HepG2 (cell line): ENCODE data around the gene GCDH. TPM values are rescaled to one million over a fixed set of nuclear protein-coding genes. Genes with fewer than 3 reads are reported as not detected.

Source experiments
- ATAC-seq: fragments of 200-7000 bp; cut with Tn5 transposase; 3 replicates; pipeline ENCODE4 v1.9.1; 2020; ENCODE audit warnings: mild to moderate bottlenecking, moderate library complexity
- BruUV-seq: library from RNA; stranded (reverse); fragments of 400-500 nt; replicated peaks from 2 replicates; lab custom pipeline; 2021; lab: Mats Ljungman, UMichigan
- CTCF ChIA-PET: fragments of 300-600 bp; formaldehyde crosslinking; extraction: SDS; loops from one replicate; lab custom pipeline; 2021; ENCODE audit warnings: low total read pairs, inconsistent platforms, low intra/inter-chr PET ratio; lab: Yijun Ruan, JAX
- POLR2A ChIA-PET: fragments of 350-600 bp; sonication (Branson Sonifier 250); formaldehyde crosslinking; loops from one replicate; lab custom pipeline; 2020; ENCODE audit warnings: antibody characterized with exemption, inconsistent platforms; lab: Yijun Ruan, JAX
- DNase-seq: peaks from one replicate; pipeline ENCODE4 v3.0.0-alpha.2; 2015; ENCODE audit warnings: low spot score
- FAIRE-seq: peaks from 3 replicates; lab custom pipeline; 2011; peaks lifted over from hg19 to GRCh38; lab: Jason Lieb, UNC
- H2AFZ ChIP-seq: one replicate; pipeline ENCODE4 v1.6.1; 2011; ENCODE audit warnings: low read length, inconsistent platforms
- H3K27ac ChIP-seq: fragments of 300-600 bp; 3 replicates; pipeline ENCODE4 v1.8.0; 2011; ENCODE audit warnings: mixed run types, mild to moderate bottlenecking, mixed read lengths, low read length, inconsistent platforms; ENCODE audit not compliant: insufficient read depth; ENCODE audit errors: extremely low read length
- H3K27me3 ChIP-seq, 2 experiments: fragments of 200-600 bp in 1 of 2; 2 replicates in 1 of 2; 3 replicates in 1 of 2; pipeline versions ENCODE4 v1.6.0 to v1.8.0; 2011; ENCODE audit warnings: low read length in 2 of 2, mild to moderate bottlenecking in 2 of 2, moderate library complexity in 2 of 2, inconsistent platforms in 1 of 2; ENCODE audit not compliant: insufficient read depth in 2 of 2, control insufficient read depth in 1 of 2
- H3K36me3 ChIP-seq, 2 experiments: fragments of 200-600 bp in 1 of 2; replicated peaks in 1 of 2; 2 replicates in 1 of 2; 3 replicates in 1 of 2; pipeline versions ENCODE4 v1.5.1 to v1.8.0; 2011; ENCODE audit warnings: low read length in 2 of 2, inconsistent platforms in 1 of 2; ENCODE audit not compliant: insufficient read depth in 2 of 2, control insufficient read depth in 1 of 2
- H3K4me1 ChIP-seq: 2 replicates; pipeline ENCODE4 v1.5.1; 2012; ENCODE audit warnings: low read length, inconsistent platforms; ENCODE audit not compliant: insufficient read depth
- H3K4me2 ChIP-seq: 2 replicates; pipeline ENCODE4 v1.6.0; 2011; ENCODE audit warnings: low read depth, low read length, inconsistent platforms
- H3K4me3 ChIP-seq, 3 experiments: fragments of 200-600 bp in 1 of 3; sonication (generic), shearing (Covaris generic) in 1 of 3; replicated peaks in 1 of 3; 2 replicates each; pipeline ENCODE4 v1.5.1; 2011 to 2016; ENCODE audit warnings: low read length in 3 of 3, inconsistent platforms in 2 of 3, low read depth in 2 of 3, mild to moderate bottlenecking in 2 of 3, control low read depth in 1 of 3, mixed read lengths in 1 of 3; ENCODE audit not compliant: insufficient read depth in 1 of 3
- H3K79me2 ChIP-seq: one replicate; pipeline ENCODE4 v1.6.1; 2011; ENCODE audit warnings: low read length, inconsistent platforms; ENCODE audit not compliant: insufficient read depth
- H3K9ac ChIP-seq: 2 replicates; pipeline ENCODE4 v1.6.0; 2011; ENCODE audit warnings: mild to moderate bottlenecking, low read depth, low read length, inconsistent platforms; ENCODE audit not compliant: insufficient read depth
- H3K9me3 ChIP-seq: 2 replicates; pipeline ENCODE4 v1.5.1; 2012; ENCODE audit warnings: mild to moderate bottlenecking, low read length
- H4K20me1 ChIP-seq: 2 replicates; pipeline ENCODE4 v1.6.0; 2011; ENCODE audit warnings: inconsistent platforms, mild to moderate bottlenecking, low read length, moderate library complexity; ENCODE audit not compliant: insufficient read depth
- AGO2 ChIP-seq: fragments of 200-400 bp; formaldehyde crosslinking; optimal IDR thresholded peaks from 2 replicates; pipeline ENCODE3; 2017; ENCODE audit warnings: mild to moderate bottlenecking, low read depth, low read length, moderate library complexity
- AKAP8 ChIP-seq: sonication (generic); formaldehyde crosslinking; IDR thresholded peaks from 2 replicates; pipeline ENCODE4 v1.5.1; 2020; ENCODE audit warnings: mild to moderate bottlenecking, missing genetic modification reagents
- CTCF ChIP-seq: sonication (generic); formaldehyde crosslinking; IDR thresholded peaks from 2 replicates; pipeline ENCODE4 v1.5.0; 2020; ENCODE audit warnings: mild to moderate bottlenecking, missing genetic modification reagents, moderate library complexity
- RBFOX2 ChIP-seq: fragments of 200-400 bp; formaldehyde crosslinking; IDR thresholded peaks from 2 replicates; pipeline ENCODE4 v1.6.1; 2017; ENCODE audit warnings: low read depth, mild to moderate bottlenecking, low read length
- ZNF331 ChIP-seq: sonication (generic); formaldehyde crosslinking; IDR thresholded peaks from 2 replicates; pipeline ENCODE4 v1.4.0; 2020; ENCODE audit warnings: missing genetic modification reagents
- ZNF550 ChIP-seq: sonication (generic); formaldehyde crosslinking; IDR thresholded peaks from 2 replicates; pipeline ENCODE4 v1.4.0; 2020; ENCODE audit warnings: mild to moderate bottlenecking, missing genetic modification reagents, borderline replicate concordance
- WGBS: methylation state at CpG from one replicate; pipeline ENCODE4 v1.1.6; 2017; ENCODE audit warnings: low lambda C conversion rate; 5-methylcytosine and 5-hydroxymethylcytosine counted together
- in situ Hi-C: cut with HindIII; loops from 2 replicates; pipeline ENCODE4 v1.10.0; 2017; ENCODE audit warnings: low pct_unique_long_range_greater_than_20kb; ENCODE audit not compliant: extremely low pct_ligation_motif_present
- intact Hi-C: fragments of 100-400 bp; cut with micrococcal nuclease; formaldehyde crosslinking; loops from one replicate; pipeline ENCODE4 v1.10.0; 2022; ENCODE audit not compliant: unreplicated experiment
- polyA plus RNA-seq, 8 experiments: library from polyadenylated mRNA; depleted of rRNA in 3 of 8; stranded (reverse) in 7 of 8; unstranded in 1 of 8; fragments of >200 nt; fragmentation: Illumina TruSeq in 4 of 8; extraction: Trizol in 4 of 8; gene quantifications; 2 replicates each; pipeline versions ENCODE4 v1.2.1 to v1.2.3, GENCODE V29; 2011 to 2016; ENCODE audit warnings: low read depth in 4 of 8, missing spikeins in 1 of 8, mixed read lengths in 1 of 8; ENCODE audit not compliant: insufficient read depth in 1 of 8
- total RNA-seq, 5 experiments: library from RNA; depleted of rRNA; stranded (reverse); fragments of >200 nt; fragmentation: Illumina TruSeq; extraction: Trizol; gene quantifications; 2 replicates each; pipeline ENCODE4 v1.2.3, GENCODE V29; 2016; ENCODE audit warnings: low read depth in 1 of 5

Gene GCDH
- total and polyA plus RNA-seq, 2 of the 13 experiments (the other 11 are each of a cell fraction or from before 2014, with no cell fraction given): 15.1 to 38.0 TPM

- no peaks in the 10 kb centered on the region for H3K9me3 ChIP-seq
- CTCF ChIA-PET: no interaction called here
- H3K27me3 ChIP-seq: no peaks in the 10 kb centered on the region; a peak in 1 of 5 replicates
- no peak overlapping the region for H2AFZ ChIP-seq
- H3K79me2 ChIP-seq: no peaks in the 10 kb centered on the region
- no peak overlapping the region for H3K4me2 ChIP-seq
- no peaks in the 10 kb centered on the region for H3K4me1 ChIP-seq
- no peaks in the 10 kb centered on the region for H4K20me1 ChIP-seq
- ATAC-seq: no peak; the same call in 2 of the 3 replicates
- H3K9ac ChIP-seq: no peak overlapping the region
- no peak for FAIRE-seq
- in situ Hi-C loops: no loop called here
- BruUV-seq: no TSS peak
- no peak overlapping the region for H3K4me3 ChIP-seq
- intact Hi-C loops: no loop called here
- H3K27ac ChIP-seq: no peak overlapping the region
- TF ChIP-seq RBFOX2 (0 out of 2 replicates have a peak, but pooled peaks have one; percentile 26), AGO2 (peak; percentile 49), ZNF550 (CRISPR knock-in tag) (no peak)
- peaks cover 36 to 53% of the 10 kb centered on the region in 2 experiments for H3K36me3 ChIP-seq
- no peak for DNase-seq
- 92% methylated on average over 16 of the region's 29 CpGs for WGBS
- POLR2A ChIA-PET: no interaction called here
Measured at GRCh38 chr19:12924621-12925310, 33.8 kb downstream of the GCDH start.

GRCh38 chr19:12930002-12930645 is 39.2 kb downstream of the GCDH start:
- no peak overlapping the region for H2AFZ ChIP-seq
- H3K4me1 ChIP-seq: peaks cover 31% of the 10 kb centered on the region
- DNase-seq (no peak), ATAC-seq (no peak), FAIRE-seq (no peak)
- H4K20me1 ChIP-seq: 0 out of 2 replicates have a peak, but pooled peaks cover 4% of the 10 kb centered on the region
- POLR2A ChIA-PET: interaction anchor here (1.6 kb wide), 1 partner anchor 9 kb away, joined by 6 read pairs; no protein-coding TSS in a partner anchor
- no peak overlapping the region for H3K4me3 ChIP-seq
- peak overlapping the region; percentile 11 for H3K27ac ChIP-seq
- peaks cover 20% of the 10 kb centered on the region for H3K79me2 ChIP-seq
- no TSS peak for BruUV-seq
- H3K9ac ChIP-seq: no peak overlapping the region
- CTCF ChIA-PET: no interaction called here
- in situ Hi-C loops (no loop called here), intact Hi-C loops (no loop called here)
- no peaks in the 10 kb centered on the region for H3K9me3 ChIP-seq
- no peaks in the 10 kb centered on the region; a peak in 1 of 5 replicates for H3K27me3 ChIP-seq
- H3K4me2 ChIP-seq: no peak overlapping the region
- TF ChIP-seq RBFOX2 (peak; percentile 45; the same call in 1 of the 2 replicates), AKAP8 (CRISPR knock-in tag) (0 out of 2 replicates have a peak, but pooled peaks have one; percentile 26), CTCF (CRISPR knock-in tag) (0 out of 2 replicates have a peak, but pooled peaks have one; percentile 8), AGO2 (peak; percentile 86), ZNF331 (CRISPR knock-in tag) (no peak)
- H3K36me3 ChIP-seq: peaks cover 21 to 33% of the 10 kb centered on the region in 2 experiments
- 97% methylated on average over 15 of the region's 19 CpGs for WGBS
